Measurements from ENCODE around the gene ADAM30.

Gene ADAM30

GRCh38 chr1:119878171-119878570, 18.1 kb downstream of the ADAM30 start:
- no peak overlapping the region for H3K9ac ChIP-seq (ENCODE audit: low read length)
- no peak overlapping the region for H3K56ac ChIP-seq (ENCODE audit: low read length)
- no peak overlapping the region for H2BK5ac ChIP-seq (ENCODE audit: low read length)
- H3K4ac ChIP-seq (ENCODE audit: low read depth, low read length) = no peak overlapping the region
- H2BK120ac ChIP-seq (ENCODE audit: low read depth, low read length) = no peak overlapping the region
- H3K79me2 ChIP-seq (ENCODE audit: control insufficient read depth, insufficient read depth, low read length) = no peaks in the 10 kb centered on the region
- no peak overlapping the region for H3K4me2 ChIP-seq (ENCODE audit: low read length)
- no peaks in the 10 kb centered on the region for H3K79me1 ChIP-seq (ENCODE audit: low read length)
- no peaks in the 10 kb centered on the region for H3K27me3 ChIP-seq (ENCODE audit: insufficient read depth, low read length, poor library complexity)
- no peak overlapping the region for H2BK15ac ChIP-seq (replicated peaks; ENCODE audit: low read depth)
- no peaks in the 10 kb centered on the region for H3K36me3 ChIP-seq (ENCODE audit: control insufficient read depth, insufficient read depth, low read length)
- no peak overlapping the region for H2AK5ac ChIP-seq (ENCODE audit: low read length)
- no peak overlapping the region for H4K5ac ChIP-seq (ENCODE audit: low read length)
- DNase-seq = no peak
- H3K4me1 ChIP-seq (ENCODE audit: control insufficient read depth, low read depth, low read length) = no peaks in the 10 kb centered on the region
- H3K23ac ChIP-seq (ENCODE audit: low read length) = no peak overlapping the region
- no peak overlapping the region for H3K18ac ChIP-seq (ENCODE audit: low read length)
- H4K8ac ChIP-seq (ENCODE audit: low read depth, low read length) = no peak overlapping the region
- no peak overlapping the region for H3K27ac ChIP-seq (ENCODE audit: low read depth, low read length)
- no peak overlapping the region for H3K4me3 ChIP-seq (ENCODE audit: low read length)

GRCh38 chr1:119874186-119874585, 22.1 kb downstream of the ADAM30 start:
- no peak overlapping the region for H3K56ac ChIP-seq (ENCODE audit: low read length)
- no peak overlapping the region for H2BK15ac ChIP-seq (replicated peaks; ENCODE audit: low read depth)
- no peak overlapping the region for H2BK5ac ChIP-seq (ENCODE audit: low read length)
- H3K27ac ChIP-seq (ENCODE audit: low read depth, low read length) = no peak overlapping the region
- no peak overlapping the region for H3K18ac ChIP-seq (ENCODE audit: low read length)
- no peak overlapping the region for H3K4ac ChIP-seq (ENCODE audit: low read depth, low read length)
- H3K27me3 ChIP-seq (ENCODE audit: insufficient read depth, low read length, poor library complexity) = no peaks in the 10 kb centered on the region
- no peak overlapping the region for H4K5ac ChIP-seq (ENCODE audit: low read length)
- H3K79me1 ChIP-seq (ENCODE audit: low read length) = no peaks in the 10 kb centered on the region
- no peaks in the 10 kb centered on the region for H3K4me1 ChIP-seq (ENCODE audit: control insufficient read depth, low read depth, low read length)
- H2BK120ac ChIP-seq (ENCODE audit: low read depth, low read length) = no peak overlapping the region
- no peak overlapping the region for H3K23ac ChIP-seq (ENCODE audit: low read length)
- no peak overlapping the region for H2AK5ac ChIP-seq (ENCODE audit: low read length)
- H3K4me2 ChIP-seq (ENCODE audit: low read length) = no peak overlapping the region
- WGBS (ENCODE audit: extremely low coverage, insufficient coverage, low lambda C conversion rate) = no CpG with 5 or more reads among the region's 2 CpGs
- H3K79me2 ChIP-seq (ENCODE audit: control insufficient read depth, insufficient read depth, low read length) = no peaks in the 10 kb centered on the region
- no peak overlapping the region for H3K4me3 ChIP-seq (ENCODE audit: low read length)
- H3K36me3 ChIP-seq (ENCODE audit: control insufficient read depth, insufficient read depth, low read length) = no peaks in the 10 kb centered on the region
- no peak overlapping the region for H4K8ac ChIP-seq (ENCODE audit: low read depth, low read length)
- H3K9ac ChIP-seq (ENCODE audit: low read length) = no peak overlapping the region
- DNase-seq = no peak

- no peaks in the 10 kb centered on the region for H3K79me1 ChIP-seq (ENCODE audit: low read length)
- H4K5ac ChIP-seq (ENCODE audit: low read length) = no peak overlapping the region
- peak overlapping the region; percentile 39 for H4K8ac ChIP-seq (ENCODE audit: low read depth, low read length)
- H3K9ac ChIP-seq (ENCODE audit: low read length) = no peak overlapping the region
- no peak overlapping the region for H3K4me2 ChIP-seq (ENCODE audit: low read length)
- no peak overlapping the region for H2BK120ac ChIP-seq (ENCODE audit: low read depth, low read length)
- H2BK15ac ChIP-seq (replicated peaks; ENCODE audit: low read depth) = no peak overlapping the region
- H3K56ac ChIP-seq (ENCODE audit: low read length) = no peak overlapping the region
- no peak overlapping the region for H3K4me3 ChIP-seq (ENCODE audit: low read length)
- H2BK5ac ChIP-seq (ENCODE audit: low read length) = no peak overlapping the region
- WGBS (ENCODE audit: extremely low coverage, insufficient coverage, low lambda C conversion rate) = no CpG with 5 or more reads among the region's 4 CpGs
- H3K36me3 ChIP-seq (ENCODE audit: control insufficient read depth, insufficient read depth, low read length) = no peaks in the 10 kb centered on the region
- H3K27ac ChIP-seq (ENCODE audit: low read depth, low read length) = no peak overlapping the region
- no peak overlapping the region for H3K18ac ChIP-seq (ENCODE audit: low read length)
- H3K4me1 ChIP-seq (ENCODE audit: control insufficient read depth, low read depth, low read length) = no peaks in the 10 kb centered on the region
- no peaks in the 10 kb centered on the region for H3K27me3 ChIP-seq (ENCODE audit: insufficient read depth, low read length, poor library complexity)
- no peak for DNase-seq
- H3K23ac ChIP-seq (ENCODE audit: low read length) = no peak overlapping the region
- H3K4ac ChIP-seq (ENCODE audit: low read depth, low read length) = no peak overlapping the region
- no peak overlapping the region for H2AK5ac ChIP-seq (ENCODE audit: low read length)
- H3K79me2 ChIP-seq (ENCODE audit: control insufficient read depth, insufficient read depth, low read length) = no peaks in the 10 kb centered on the region
Observed at GRCh38 chr1:119873135-119874015, 22.9 kb downstream of the ADAM30 start.

GRCh38 chr1:119871881-119872280, 24.4 kb downstream of the ADAM30 start:
- Histone ChIP-seq H2BK120ac (ENCODE audit: low read depth, low read length) (no peak overlapping the region), H3K4me3 (ENCODE audit: low read length) (no peak overlapping the region), H3K4me1 (ENCODE audit: control insufficient read depth, low read depth, low read length) (no peaks in the 10 kb centered on the region), H3K27me3 (ENCODE audit: insufficient read depth, low read length, poor library complexity) (no peaks in the 10 kb centered on the region), H3K27ac (ENCODE audit: low read depth, low read length) (no peak overlapping the region), H3K9ac (ENCODE audit: low read length) (no peak overlapping the region), H2BK15ac (replicated peaks; ENCODE audit: low read depth) (no peak overlapping the region), H3K36me3 (ENCODE audit: control insufficient read depth, insufficient read depth, low read length) (no peaks in the 10 kb centered on the region), H3K4me2 (ENCODE audit: low read length) (no peak overlapping the region), H3K79me1 (ENCODE audit: low read length) (no peaks in the 10 kb centered on the region), H3K4ac (ENCODE audit: low read depth, low read length) (no peak overlapping the region), H3K56ac (ENCODE audit: low read length) (no peak overlapping the region), H4K5ac (ENCODE audit: low read length) (no peak overlapping the region), H2AK5ac (ENCODE audit: low read length) (no peak overlapping the region), H3K18ac (ENCODE audit: low read length) (no peak overlapping the region), H4K8ac (ENCODE audit: low read depth, low read length) (no peak overlapping the region), H3K79me2 (ENCODE audit: control insufficient read depth, insufficient read depth, low read length) (no peaks in the 10 kb centered on the region), H3K23ac (ENCODE audit: low read length) (no peak overlapping the region), H2BK5ac (ENCODE audit: low read length) (no peak overlapping the region)
- WGBS (ENCODE audit: extremely low coverage, insufficient coverage, low lambda C conversion rate) = no CpG with 5 or more reads among the region's 4 CpGs
- DNase-seq = no peak

GRCh38 chr1:119870917-119871596, 25.3 kb downstream of the ADAM30 start:
- peak; percentile 87 for DNase-seq
- Histone ChIP-seq H3K79me1 (ENCODE audit: low read length) (no peaks in the 10 kb centered on the region), H3K79me2 (ENCODE audit: control insufficient read depth, insufficient read depth, low read length) (no peaks in the 10 kb centered on the region), H4K5ac (ENCODE audit: low read length) (no peak overlapping the region), H3K4ac (ENCODE audit: low read depth, low read length) (no peak overlapping the region), H2AK5ac (ENCODE audit: low read length) (no peak overlapping the region), H3K23ac (ENCODE audit: low read length) (no peak overlapping the region), H3K4me2 (ENCODE audit: low read length) (no peak overlapping the region), H3K36me3 (ENCODE audit: control insufficient read depth, insufficient read depth, low read length) (no peaks in the 10 kb centered on the region), H3K56ac (ENCODE audit: low read length) (peak overlapping the region; percentile 54), H3K27ac (ENCODE audit: low read depth, low read length) (no peak overlapping the region), H3K9ac (ENCODE audit: low read length) (no peak overlapping the region), H3K27me3 (ENCODE audit: insufficient read depth, low read length, poor library complexity) (no peaks in the 10 kb centered on the region), H3K4me1 (ENCODE audit: control insufficient read depth, low read depth, low read length) (no peaks in the 10 kb centered on the region), H3K4me3 (ENCODE audit: low read length) (no peak overlapping the region), H2BK120ac (ENCODE audit: low read depth, low read length) (no peak overlapping the region), H3K18ac (ENCODE audit: low read length) (no peak overlapping the region), H2BK5ac (ENCODE audit: low read length) (no peak overlapping the region), H4K8ac (ENCODE audit: low read depth, low read length) (no peak overlapping the region), H2BK15ac (replicated peaks; ENCODE audit: low read depth) (no peak overlapping the region)
- WGBS (ENCODE audit: extremely low coverage, insufficient coverage, low lambda C conversion rate) = no CpG with 5 or more reads among the region's 20 CpGs
